AG10803 (cell line): ENCODE results near the gene SRGAP3.

Experiments used
- DNase-seq: peaks from one replicate; pipeline ENCODE4 v3.0.0; 2010; ENCODE audit warnings: low read depth
- H3K4me3 ChIP-seq: 2 replicates; pipeline ENCODE4 v1.5.1; 2011; ENCODE audit warnings: mild to moderate bottlenecking, low read length, control low read depth
- TF ChIP-seq, protein P1 (sequence below): conservative IDR thresholded peaks from 2 replicates; pipeline ENCODE4 v1.5.1; 2011; ENCODE audit warnings: mild to moderate bottlenecking, low read length, control low read depth, inconsistent platforms

SRGAP3 gene

DNA sequence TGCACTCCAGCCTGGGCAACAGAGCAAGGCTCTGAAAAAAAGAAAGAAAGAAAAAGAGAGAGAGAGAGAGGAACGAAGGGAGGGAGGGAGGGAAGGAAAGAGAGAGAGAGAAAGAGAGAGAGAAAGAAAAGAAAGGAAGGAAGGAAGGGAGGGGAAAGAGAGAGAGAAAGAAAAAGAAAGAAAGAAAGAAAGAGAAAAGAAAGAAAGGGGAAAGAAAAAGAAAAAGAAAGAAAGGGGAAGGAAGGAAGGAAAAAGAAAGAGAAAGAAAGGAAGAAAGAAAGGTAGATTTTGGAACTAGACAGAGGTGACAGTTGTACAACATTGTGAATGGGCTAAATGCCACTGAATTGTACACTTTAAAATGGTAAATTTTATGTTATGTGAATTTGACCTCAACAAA lies 5.3 kb upstream of the SRGAP3 start:
- no peak for DNase-seq
- TF ChIP-seq, protein P1, sequence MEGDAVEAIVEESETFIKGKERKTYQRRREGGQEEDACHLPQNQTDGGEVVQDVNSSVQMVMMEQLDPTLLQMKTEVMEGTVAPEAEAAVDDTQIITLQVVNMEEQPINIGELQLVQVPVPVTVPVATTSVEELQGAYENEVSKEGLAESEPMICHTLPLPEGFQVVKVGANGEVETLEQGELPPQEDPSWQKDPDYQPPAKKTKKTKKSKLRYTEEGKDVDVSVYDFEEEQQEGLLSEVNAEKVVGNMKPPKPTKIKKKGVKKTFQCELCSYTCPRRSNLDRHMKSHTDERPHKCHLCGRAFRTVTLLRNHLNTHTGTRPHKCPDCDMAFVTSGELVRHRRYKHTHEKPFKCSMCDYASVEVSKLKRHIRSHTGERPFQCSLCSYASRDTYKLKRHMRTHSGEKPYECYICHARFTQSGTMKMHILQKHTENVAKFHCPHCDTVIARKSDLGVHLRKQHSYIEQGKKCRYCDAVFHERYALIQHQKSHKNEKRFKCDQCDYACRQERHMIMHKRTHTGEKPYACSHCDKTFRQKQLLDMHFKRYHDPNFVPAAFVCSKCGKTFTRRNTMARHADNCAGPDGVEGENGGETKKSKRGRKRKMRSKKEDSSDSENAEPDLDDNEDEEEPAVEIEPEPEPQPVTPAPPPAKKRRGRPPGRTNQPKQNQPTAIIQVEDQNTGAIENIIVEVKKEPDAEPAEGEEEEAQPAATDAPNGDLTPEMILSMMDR, result no peak
- no peak overlapping the region for H3K4me3 ChIP-seq

DNA sequence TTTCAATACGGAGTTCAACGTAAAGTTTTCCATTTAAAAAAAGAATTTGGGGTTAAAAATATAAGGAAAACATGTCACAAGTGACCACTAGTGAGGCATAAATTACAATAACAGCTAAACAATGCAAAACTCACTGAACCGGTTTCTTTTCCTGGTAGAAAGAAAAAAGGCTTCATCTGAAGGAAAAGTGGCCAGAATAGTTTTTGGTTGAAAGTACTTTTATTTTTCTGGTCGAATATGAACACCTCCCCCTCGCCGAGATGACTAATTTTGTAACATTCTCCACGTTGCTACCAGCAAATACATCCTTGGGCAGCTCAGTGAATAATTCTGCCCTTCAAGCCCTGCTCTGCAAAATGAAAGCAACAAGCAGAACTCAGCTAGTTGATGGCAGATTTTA lies 3.9 kb upstream of the SRGAP3 start:
- DNase-seq, result no peak
- TF ChIP-seq, protein P1, result no peak

DNA sequence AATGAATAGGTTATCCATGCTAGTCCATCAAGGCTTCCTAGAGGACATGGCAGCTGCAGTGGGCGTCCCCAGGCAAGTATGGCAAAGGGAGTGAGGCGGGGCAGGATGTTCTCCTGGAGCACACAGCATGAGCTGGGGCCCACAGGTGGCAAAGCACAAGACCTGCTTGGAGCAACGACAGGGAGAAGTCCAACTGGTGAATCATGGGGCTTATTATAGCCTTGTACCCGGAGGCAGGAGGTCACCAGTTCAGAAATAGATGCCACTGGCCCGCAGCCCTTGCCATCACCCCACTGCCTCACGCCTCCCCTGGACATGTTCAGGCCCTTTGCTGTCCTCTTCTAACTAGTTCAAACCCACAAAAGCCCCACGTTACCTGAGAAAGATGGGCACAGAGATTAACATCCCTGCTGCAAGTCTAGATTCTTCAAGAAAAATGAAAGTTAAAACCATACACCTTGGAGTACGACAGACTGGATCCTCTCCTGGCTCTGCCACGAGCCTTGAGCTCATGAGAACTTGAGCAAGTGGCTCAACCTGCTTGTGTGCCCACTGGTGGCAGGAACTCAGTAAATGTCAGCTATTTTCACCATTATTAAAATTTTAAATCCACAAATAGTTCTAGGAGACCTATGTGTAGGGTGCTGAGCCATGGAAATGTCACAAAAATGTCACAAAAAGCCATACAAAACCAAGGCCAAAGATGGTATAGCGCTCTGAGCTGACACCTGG lies 1.8 kb upstream of the SRGAP3 start:
- H3K4me3 ChIP-seq, result no peak overlapping the region
- DNase-seq, result no peak
- TF ChIP-seq, protein P1, result no peak; the same call in 1 of the 2 replicates

More for the DNA sequence above, 3.9 kb upstream of the SRGAP3 start:
- H3K4me3 ChIP-seq, result no peak overlapping the region

DNA sequence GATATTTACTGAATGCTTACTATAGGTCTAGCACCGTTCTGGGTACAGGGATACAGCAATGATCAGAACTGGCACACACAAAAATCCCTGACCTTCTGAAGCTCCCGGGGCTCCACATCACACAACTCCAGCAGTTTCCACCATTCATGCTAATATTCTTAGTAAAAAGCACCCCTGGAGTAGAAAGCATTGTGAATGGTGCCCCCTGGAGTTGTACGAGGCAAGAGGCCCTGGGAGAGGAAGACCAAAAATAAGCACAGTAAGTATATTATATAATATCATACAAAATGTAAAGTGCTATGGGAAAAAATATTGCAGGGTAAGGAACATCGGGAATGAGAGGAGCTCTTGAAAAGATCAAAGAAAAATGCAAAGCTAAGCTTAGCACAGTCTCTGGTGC lies 790 bp upstream of the SRGAP3 start:
- no peak for DNase-seq

DNA sequence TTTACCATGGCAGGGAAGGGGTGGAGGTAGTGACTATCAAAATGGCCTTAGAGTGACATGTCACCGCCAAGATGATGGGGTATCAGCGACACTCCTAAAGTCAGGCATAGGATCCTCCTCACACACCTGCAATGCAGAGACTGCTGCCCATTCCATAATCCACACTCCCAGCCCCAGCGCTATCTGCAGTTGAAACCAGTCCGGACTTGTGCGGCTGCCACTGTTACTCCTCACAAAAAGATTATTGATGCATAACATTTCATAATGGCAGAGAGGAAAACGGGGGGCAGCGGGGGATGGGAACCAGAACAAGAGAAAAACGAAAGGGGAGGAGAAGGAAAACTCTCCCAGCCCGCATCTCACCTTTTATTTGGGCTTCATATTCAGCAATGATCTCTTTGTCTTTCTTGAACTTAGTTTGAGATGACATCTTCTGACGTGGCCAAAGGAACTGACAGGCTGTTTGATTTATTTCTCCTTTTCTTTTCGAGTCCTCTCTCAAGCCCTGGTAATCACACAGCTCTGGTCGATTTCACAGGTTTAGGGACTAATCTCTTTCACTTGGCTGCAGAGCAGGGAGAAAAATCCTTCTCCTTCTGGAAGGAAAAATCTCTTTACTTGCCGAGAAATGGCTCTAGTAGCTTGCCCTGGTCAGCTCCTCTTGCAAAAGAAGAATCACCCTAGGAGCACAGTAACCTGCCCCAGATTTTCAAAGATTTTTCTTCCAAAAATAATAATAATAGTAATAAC lies 749 bp downstream of the SRGAP3 start:
- H3K4me3 ChIP-seq, result peak overlapping the region; percentile 69
- TF ChIP-seq, protein P1, result no peak
- DNase-seq, result no peak

More for the DNA sequence above, 790 bp upstream of the SRGAP3 start:
- TF ChIP-seq, protein P1, result 0 out of 2 replicates have a peak, but pooled peaks have one; percentile 10
- H3K4me3 ChIP-seq, result no peak overlapping the region

DNA sequence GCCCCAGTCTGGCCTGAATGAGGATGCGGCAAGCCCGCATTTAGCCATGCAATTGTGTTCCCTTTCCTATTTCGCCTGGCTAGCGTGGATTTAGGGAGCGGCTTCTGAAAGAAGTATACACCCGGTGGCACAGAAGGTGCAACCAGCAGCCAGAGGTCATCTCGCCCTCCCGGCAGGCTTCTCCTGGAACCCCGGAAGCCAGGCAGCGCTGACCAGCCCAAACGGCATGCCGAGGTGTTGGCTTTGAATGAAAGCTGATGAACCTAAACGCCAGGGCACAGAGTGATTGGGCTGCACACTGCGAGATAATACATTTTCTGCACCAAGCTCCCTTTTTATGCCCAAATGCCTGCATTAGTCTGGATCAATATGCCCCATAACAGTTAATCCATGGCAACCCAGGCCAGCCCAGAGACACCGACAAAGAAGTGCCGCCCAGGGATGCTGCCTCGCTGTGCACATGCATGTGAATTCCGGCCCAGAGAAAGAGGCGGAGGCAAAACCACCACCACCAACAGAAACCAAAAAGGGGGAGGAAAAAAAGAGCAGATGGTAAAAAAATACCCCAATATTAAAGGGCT lies 1.4 kb downstream of the SRGAP3 start:
- TF ChIP-seq, protein P1, result no peak
- no peak for DNase-seq
- peak overlapping the region; percentile 69 for H3K4me3 ChIP-seq
